Keratinocyte (primary cell): ENCODE measurements around the gene NKX2-4. TPM values are rescaled to one million over a fixed set of nuclear protein-coding genes. Genes with fewer than 3 reads are reported as not detected.

Experiments
- DNase-seq: peaks from one replicate; pipeline ENCODE4 v3.0.0-alpha.2; 2011; ENCODE audit warnings: low read depth, missing footprints, low spot score
- FAIRE-seq: peaks from 2 replicates; lab custom pipeline; 2011; peaks lifted over from hg19 to GRCh38; lab: Jason Lieb, UNC
- H2AFZ ChIP-seq: 2 replicates; pipeline ENCODE4 v1.6.0; 2012; ENCODE audit warnings: low read length, control low read depth, inconsistent platforms; ENCODE audit not compliant: control insufficient read depth
- H3K27ac ChIP-seq: 2 replicates; pipeline ENCODE4 v1.5.1; 2011; ENCODE audit warnings: low read length; ENCODE audit not compliant: control insufficient read depth, insufficient read depth
- H3K27me3 ChIP-seq: 3 replicates; pipeline ENCODE4 v1.6.0; 2011; ENCODE audit warnings: low read length; ENCODE audit not compliant: control insufficient read depth, insufficient read depth; ENCODE audit errors: extremely low read depth
- H3K36me3 ChIP-seq, 2 experiments: 2 replicates in 1 of 2; 3 replicates in 1 of 2; pipeline ENCODE4 v1.5.1; 2011; ENCODE audit warnings: low read length in 2 of 2, mild to moderate bottlenecking in 1 of 2; ENCODE audit not compliant: control insufficient read depth in 2 of 2, insufficient read depth in 2 of 2; ENCODE audit errors: extremely low read depth in 1 of 2
- H3K4me1 ChIP-seq: 3 replicates; pipeline ENCODE4 v1.5.1; 2011; ENCODE audit warnings: low read length; ENCODE audit not compliant: control insufficient read depth, insufficient read depth; ENCODE audit errors: extremely low read depth
- H3K4me2 ChIP-seq: 3 replicates; pipeline ENCODE4 v1.6.0; 2011; ENCODE audit warnings: low read depth, low read length; ENCODE audit not compliant: control insufficient read depth, insufficient read depth; ENCODE audit errors: extremely low read depth
- H3K4me3 ChIP-seq, 3 experiments: fragments of 200-600 bp in 1 of 3; sonication (generic) in 1 of 3; 2 replicates in 2 of 3; 3 replicates in 1 of 3; pipeline ENCODE4 v1.5.1; 2011 to 2016; ENCODE audit warnings: low read length in 3 of 3, mild to moderate bottlenecking in 3 of 3, control low read depth in 2 of 3, inconsistent platforms in 1 of 3, low read depth in 1 of 3, mixed read lengths in 1 of 3, mixed run types in 1 of 3, moderate library complexity in 1 of 3; ENCODE audit not compliant: control insufficient read depth in 2 of 3, insufficient read depth in 2 of 3; ENCODE audit errors: extremely low read depth in 1 of 3
- H3K79me2 ChIP-seq: 2 replicates; pipeline ENCODE4 v1.6.0; 2012; ENCODE audit warnings: low read length; ENCODE audit not compliant: control insufficient read depth, insufficient read depth
- H3K9ac ChIP-seq: 3 replicates; pipeline ENCODE4 v1.6.0; 2011; ENCODE audit warnings: low read length; ENCODE audit not compliant: control insufficient read depth, insufficient read depth; ENCODE audit errors: extremely low read depth
- H3K9me1 ChIP-seq: 3 replicates; pipeline ENCODE4 v1.6.0; 2011; ENCODE audit warnings: low read length; ENCODE audit not compliant: control insufficient read depth, insufficient read depth; ENCODE audit errors: extremely low read depth
- H3K9me3 ChIP-seq: 2 replicates; pipeline ENCODE4 v1.5.1; 2012; ENCODE audit warnings: low read depth, low read length; ENCODE audit not compliant: control insufficient read depth
- H4K20me1 ChIP-seq: 3 replicates; pipeline ENCODE4 v1.6.0; 2011; ENCODE audit warnings: low read length; ENCODE audit not compliant: control insufficient read depth, insufficient read depth; ENCODE audit errors: extremely low read depth
- CTCF ChIP-seq, 3 experiments: IDR thresholded peaks in 1 of 3; conservative IDR thresholded peaks in 1 of 3; optimal IDR thresholded peaks in 1 of 3; 2 replicates in 2 of 3; 3 replicates in 1 of 3; pipeline versions ENCODE3 to v1.5.1; 2011; ENCODE audit warnings: low read length in 3 of 3, mild to moderate bottlenecking in 3 of 3, moderate library complexity in 2 of 3, control low read depth in 1 of 3, inconsistent platforms in 1 of 3; ENCODE audit not compliant: insufficient read depth in 2 of 3; ENCODE audit errors: extremely low read depth in 1 of 3
- EZH2 ChIP-seq: IDR thresholded peaks from one replicate; pipeline ENCODE4 v1.6.1; 2012; ENCODE audit warnings: inconsistent platforms, mild to moderate bottlenecking, low read length, moderate library complexity
- dilution Hi-C: fragments of 300-500 bp; cut with MboI; formaldehyde crosslinking; loops from one replicate; pipeline ENCODE4 v1.7.0; 2020; ENCODE audit warnings: low sequenced_read_pairs; ENCODE audit not compliant: extremely low pct_ligation_motif_present
- polyA plus RNA-seq, 5 experiments: library from polyadenylated mRNA; depleted of rRNA in 3 of 5; stranded (reverse) in 3 of 5; stranded (forward) in 1 of 5; unstranded in 1 of 5; fragments of >200 nt; gene quantifications; 1 replicate in 1 of 5; 2 replicates in 3 of 5; 3 replicates in 1 of 5; pipeline versions ENCODE4 v1.2.1 to v1.2.3, GENCODE V29; 2011 to 2012; ENCODE audit warnings: missing spikeins in 2 of 5, low read depth in 1 of 5, low replicate concordance in 1 of 5

The NKX2-4 gene
- polyA plus RNA-seq, 1 donor (not counting 4 experiments of a cell fraction or from before 2014, with no cell fraction given) = not detected

- no peak overlapping the region for H3K9ac ChIP-seq
- dilution Hi-C loops = no loop called here
- no peaks in the 10 kb centered on the region for H3K9me1 ChIP-seq
- TF ChIP-seq CTCF (optimal IDR thresholded peaks at IDR 0.05 in 1 of 3, IDR thresholded peaks at IDR 0.05 in 1 of 3, conservative IDR thresholded peaks at IDR 0.05 in 1 of 3; ENCODE audit: extremely low read depth in 1 of 3, insufficient read depth in 2 of 3, low read length in 3 of 3) (no peak), EZH2 (peak; percentile 90)
- H3K4me2 ChIP-seq = no peak overlapping the region
- FAIRE-seq (no peak), DNase-seq (no peak)
- no peaks in the 10 kb centered on the region for H3K79me2 ChIP-seq
- H2AFZ ChIP-seq = no peak overlapping the region
- H3K27ac ChIP-seq = no peak overlapping the region
- H3K4me1 ChIP-seq = no peaks in the 10 kb centered on the region
- H3K36me3 ChIP-seq = no peaks in the 10 kb centered on the region
- no peaks in the 10 kb centered on the region for H4K20me1 ChIP-seq
- H3K27me3 ChIP-seq = peaks cover 86% of the 10 kb centered on the region
- H3K9me3 ChIP-seq = no peaks in the 10 kb centered on the region
- H3K4me3 ChIP-seq = no peak overlapping the region
Measured at GRCh38 chr20:21395666-21396598, 1.4 kb downstream of the NKX2-4 start.

GRCh38 chr20:21395051-21395665, 2.2 kb downstream of the NKX2-4 start:
- no peak overlapping the region for H3K4me2 ChIP-seq

More at GRCh38 chr20:21395051-21395665, 2.2 kb downstream of the NKX2-4 start:
- Histone ChIP-seq H3K4me3 (no peak overlapping the region), H3K4me1 (no peaks in the 10 kb centered on the region), H3K9me3 (no peaks in the 10 kb centered on the region), H2AFZ (no peak overlapping the region), H3K9ac (no peak overlapping the region), H3K79me2 (no peaks in the 10 kb centered on the region), H3K27me3 (peaks cover 78% of the 10 kb centered on the region), H3K36me3 (no peaks in the 10 kb centered on the region), H3K27ac (no peak overlapping the region), H4K20me1 (no peaks in the 10 kb centered on the region), H3K9me1 (no peaks in the 10 kb centered on the region)
- dilution Hi-C loops = no loop called here
- TF ChIP-seq CTCF (optimal IDR thresholded peaks at IDR 0.05 in 1 of 3, IDR thresholded peaks at IDR 0.05 in 1 of 3, conservative IDR thresholded peaks at IDR 0.05 in 1 of 3; ENCODE audit: extremely low read depth in 1 of 3, insufficient read depth in 2 of 3, low read length in 3 of 3) (no peak), EZH2 (peak; percentile 52)
- no peak for FAIRE-seq
- DNase-seq = no peak
